Ectodermal cell (in vitro differentiated cells): ENCODE measurements around the gene APOBEC3C.
"Not testable (repeated sequence)": the region's sequence is repeated elsewhere in the genome, so short reads cannot be mapped to it uniquely, and the experiment has no call there.

Source experiments
- H3K27ac ChIP-seq: 2 replicates; pipeline ENCODE4 v1.7.0; 2013; ENCODE audit warnings: mild to moderate bottlenecking, low read depth, low read length; ENCODE audit not compliant: insufficient read depth, poor library complexity, severe bottlenecking
- H3K27me3 ChIP-seq: 2 replicates; pipeline ENCODE4 v1.7.0; 2013; ENCODE audit warnings: mild to moderate bottlenecking, low read length; ENCODE audit not compliant: insufficient read depth, control insufficient read depth, poor library complexity, severe bottlenecking
- H3K36me3 ChIP-seq: one replicate; pipeline ENCODE4 v1.7.0; 2013; ENCODE audit warnings: low read length; ENCODE audit not compliant: control insufficient read depth, insufficient read depth
- H3K4me1 ChIP-seq: one replicate; pipeline ENCODE4 v1.7.0; 2013; ENCODE audit warnings: low read length; ENCODE audit not compliant: control insufficient read depth, insufficient read depth
- H3K4me3 ChIP-seq: 2 replicates; pipeline ENCODE4 v1.7.0; 2013; ENCODE audit warnings: low read depth, low read length, control low read depth; ENCODE audit not compliant: insufficient read depth
- H3K9me3 ChIP-seq: 2 replicates; pipeline ENCODE4 v1.7.0; 2013; ENCODE audit warnings: mild to moderate bottlenecking, low read length, moderate library complexity; ENCODE audit not compliant: control insufficient read depth
- WGBS, 2 experiments: methylation state at CpG; one replicate each; pipeline ENCODE4 v1.1.7; 2013; ENCODE audit warnings: missing lambda C conversion rate in 2 of 2; 5-methylcytosine and 5-hydroxymethylcytosine counted together

APOBEC3C gene

GRCh38 chr22:38971202-38971601 is 42.9 kb upstream of the APOBEC3C start:
- WGBS, 2 experiments, result 91 to 94% methylated on average over 5 of the region's 5 CpGs
- no peaks in the 10 kb centered on the region for H3K36me3 ChIP-seq
- no peaks in the 10 kb centered on the region for H3K4me1 ChIP-seq
- no peak overlapping the region for H3K27ac ChIP-seq
- no peak overlapping the region for H3K4me3 ChIP-seq
- H3K9me3 ChIP-seq, result no peaks in the 10 kb centered on the region
- no peaks in the 10 kb centered on the region for H3K27me3 ChIP-seq

GRCh38 chr22:38971791-38972190 is 42.3 kb upstream of the APOBEC3C start:
- Histone ChIP-seq H3K27me3 (no peaks in the 10 kb centered on the region), H3K27ac (no peak overlapping the region), H3K4me1 (no peaks in the 10 kb centered on the region), H3K9me3 (no peaks in the 10 kb centered on the region), H3K4me3 (no peak overlapping the region), H3K36me3 (no peaks in the 10 kb centered on the region)
- 87 to 90% methylated on average over 3 of the region's 3 CpGs for WGBS, 2 experiments

GRCh38 chr22:38972558-38972957 is 41.5 kb upstream of the APOBEC3C start:
- H3K27ac ChIP-seq, result no peak overlapping the region

GRCh38 chr22:38973289-38974169 is 40.5 kb upstream of the APOBEC3C start:
- no peaks in the 10 kb centered on the region for H3K27me3 ChIP-seq
- no peak overlapping the region for H3K27ac ChIP-seq
- no peaks in the 10 kb centered on the region for H3K4me1 ChIP-seq
- WGBS, 2 experiments, result 54 to 56% methylated on average over 15 of the region's 15 CpGs
- no peaks in the 10 kb centered on the region for H3K36me3 ChIP-seq
- H3K4me3 ChIP-seq, result no peak overlapping the region
- H3K9me3 ChIP-seq, result no peaks in the 10 kb centered on the region

More at GRCh38 chr22:38972558-38972957, 41.5 kb upstream of the APOBEC3C start:
- H3K27me3 ChIP-seq, result no peaks in the 10 kb centered on the region
- H3K36me3 ChIP-seq, result no peaks in the 10 kb centered on the region
- H3K4me1 ChIP-seq, result no peaks in the 10 kb centered on the region
- no peaks in the 10 kb centered on the region for H3K9me3 ChIP-seq
- WGBS, 2 experiments, result 87 to 88% methylated on average over 5 of the region's 5 CpGs
- no peak overlapping the region for H3K4me3 ChIP-seq

- Histone ChIP-seq H3K27ac (no peak overlapping the region), H3K4me3 (no peak overlapping the region), H3K9me3 (no peaks in the 10 kb centered on the region), H3K4me1 (no peaks in the 10 kb centered on the region), H3K36me3 (no peaks in the 10 kb centered on the region), H3K27me3 (no peaks in the 10 kb centered on the region)
- WGBS, 2 experiments, result 91 to 94% methylated on average over 18 of the region's 18 CpGs
Observed at GRCh38 chr22:38974170-38974825, 39.8 kb upstream of the APOBEC3C start.

- Histone ChIP-seq H3K4me1 (no peaks in the 10 kb centered on the region), H3K27me3 (no peaks in the 10 kb centered on the region), H3K4me3 (no peak overlapping the region), H3K27ac (no peak overlapping the region), H3K36me3 (no peaks in the 10 kb centered on the region), H3K9me3 (no peaks in the 10 kb centered on the region)
- 92 to 95% methylated on average over 7 of the region's 7 CpGs for WGBS, 2 experiments
Observed at GRCh38 chr22:38974826-38975175, 39.3 kb upstream of the APOBEC3C start.

GRCh38 chr22:38977289-38977688 is 36.8 kb upstream of the APOBEC3C start:
- not testable (repeated sequence) for H3K4me1 ChIP-seq, H3K9me3 ChIP-seq, H3K36me3 ChIP-seq, H3K27ac ChIP-seq, H3K4me3 ChIP-seq, H3K27me3 ChIP-seq
- WGBS, 2 experiments, result 94 to 97% methylated on average over 4 of the region's 4 CpGs

GRCh38 chr22:38980587-38980986 is 33.5 kb upstream of the APOBEC3C start:
- H3K36me3 ChIP-seq, H3K9me3 ChIP-seq, H3K27me3 ChIP-seq, H3K4me3 ChIP-seq, H3K27ac ChIP-seq, H3K4me1 ChIP-seq: not testable (repeated sequence)
- 83 to 87% methylated on average over 10 of the region's 10 CpGs for WGBS, 2 experiments

- Histone ChIP-seq H3K27me3 (no peaks in the 10 kb centered on the region), H3K9me3 (no peaks in the 10 kb centered on the region), H3K27ac (no peak overlapping the region), H3K36me3 (no peaks in the 10 kb centered on the region), H3K4me1 (peaks cover 6% of the 10 kb centered on the region), H3K4me3 (no peak overlapping the region)
- 58 to 64% methylated on average over 25 to 26 of the region's 27 CpGs for WGBS, 2 experiments
Observed at GRCh38 chr22:38981005-38981991, 32.8 kb upstream of the APOBEC3C start.
